CD4-positive, alpha-beta T cell treated with Interleukin-6 for 4 hours (primary cell): ENCODE data around the gene SDCCAG8.

Source experiments
- DNase-seq: peaks from one replicate; pipeline ENCODE4 v3.0.0-alpha.2; 2020; ENCODE audit warnings: mixed read lengths

The SDCCAG8 gene

GRCh38 chr1:243490748-243491686, 235.2 kb downstream of the SDCCAG8 start:
- DNase-seq = no peak

GRCh38 chr1:243493156-243494129, 237.6 kb downstream of the SDCCAG8 start:
- no peak for DNase-seq

- DNase-seq = no peak
Measured at GRCh38 chr1:243494741-243495431, 239.0 kb downstream of the SDCCAG8 start.

- no peak for DNase-seq
Measured at GRCh38 chr1:243495442-243496186, 239.8 kb downstream of the SDCCAG8 start.

GRCh38 chr1:243496187-243496646, 240.4 kb downstream of the SDCCAG8 start:
- DNase-seq = no peak

GRCh38 chr1:243496806-243497205, 241.0 kb downstream of the SDCCAG8 start:
- DNase-seq = no peak

- no peak for DNase-seq
Measured at GRCh38 chr1:243497939-243498681, 242.3 kb downstream of the SDCCAG8 start.

- DNase-seq = no peak
Measured at GRCh38 chr1:243499248-243499647, 243.4 kb downstream of the SDCCAG8 start.

- DNase-seq = no peak
Measured at GRCh38 chr1:243499711-243500110, 243.9 kb downstream of the SDCCAG8 start.

- DNase-seq = no peak
Measured at GRCh38 chr1:243500512-243500911, 244.7 kb downstream of the SDCCAG8 start.

- DNase-seq = no peak
Measured at GRCh38 chr1:243501002-243501401, 245.2 kb downstream of the SDCCAG8 start.

- no peak for DNase-seq
Measured at GRCh38 chr1:243503155-243503554, 247.3 kb downstream of the SDCCAG8 start.

- DNase-seq = no peak
Measured at GRCh38 chr1:243505986-243506689, 250.3 kb downstream of the SDCCAG8 start.

GRCh38 chr1:243507001-243507671, 251.3 kb downstream of the SDCCAG8 start:
- no peak for DNase-seq

- DNase-seq = no peak
Measured at GRCh38 chr1:243507672-243508302, 251.9 kb downstream of the SDCCAG8 start.

GRCh38 chr1:243508303-243508713, 252.5 kb downstream of the SDCCAG8 start:
- peak; percentile 50 for DNase-seq

- DNase-seq = no peak
Measured at GRCh38 chr1:243508943-243509342, 253.1 kb downstream of the SDCCAG8 start.

GRCh38 chr1:243510928-243511327, 255.1 kb downstream of the SDCCAG8 start:
- no peak for DNase-seq
